Measurements from ENCODE around the gene SH3BGRL2.

Gene SH3BGRL2

DNA sequence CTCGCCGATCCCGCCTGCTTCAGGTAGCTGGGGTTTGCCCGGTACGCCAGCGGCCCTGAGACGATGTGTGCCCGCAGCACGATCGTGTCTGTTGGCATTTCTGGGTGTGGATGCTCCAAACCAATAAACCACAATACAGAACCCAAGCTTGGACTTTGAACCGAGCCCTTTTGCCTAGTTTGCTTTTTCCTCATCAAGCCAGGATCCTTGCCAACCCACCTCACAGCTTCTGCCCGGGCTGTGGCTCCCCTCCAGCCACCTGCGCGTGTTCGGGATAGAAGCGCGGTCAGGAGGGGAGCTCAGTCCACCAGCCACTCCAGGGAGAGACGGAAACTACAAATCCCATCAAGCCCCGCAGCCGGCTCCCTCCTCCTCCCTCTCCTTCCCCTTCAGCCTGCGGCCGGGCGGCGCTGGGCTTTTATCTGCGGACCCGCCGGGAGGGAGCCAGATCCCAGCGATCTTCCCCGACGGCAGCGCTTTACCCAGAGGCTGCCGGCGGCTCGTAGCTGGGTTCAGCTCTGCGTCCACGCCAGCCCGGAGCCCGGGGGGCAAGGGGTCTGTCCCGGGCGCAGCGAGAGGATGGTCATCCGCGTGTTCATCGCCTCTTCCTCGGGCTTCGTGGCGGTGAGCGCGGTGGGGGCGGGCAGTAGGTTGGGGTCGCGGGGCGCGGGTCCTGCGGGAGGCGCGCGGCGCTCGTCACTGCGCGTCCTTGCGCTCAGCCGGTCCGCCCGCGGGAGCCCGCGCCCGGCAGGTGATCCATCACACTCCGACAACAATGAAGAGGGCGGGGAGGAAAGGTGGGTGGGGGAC is at the start of gene SH3BGRL2:
Gene SH3BGRL2 (plus strand): TSS at position 447 of the 810 bp plus-strand sequence. CDS start 133 bp downstream, at position 580.
- peak; percentile 25 for DNase-seq (ENCODE audit: low read depth)

DNA sequence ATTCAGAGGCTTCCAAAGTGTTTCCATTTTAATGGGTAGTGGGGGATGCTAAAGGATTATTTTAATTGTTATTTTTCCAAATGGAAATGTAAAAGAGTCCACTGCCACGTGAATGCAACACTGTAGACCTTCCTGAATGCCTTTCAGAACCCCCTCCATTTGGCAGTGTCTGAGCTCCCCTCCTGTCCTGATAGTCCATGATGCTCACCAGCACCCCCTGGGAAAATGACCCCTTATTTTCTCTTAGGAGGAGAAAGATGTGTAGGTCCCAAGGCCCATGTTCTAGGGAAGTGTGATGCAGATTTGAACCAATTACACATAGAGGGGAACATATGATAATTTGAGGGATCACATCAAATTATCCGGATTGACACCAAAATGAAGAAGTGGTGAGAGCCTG is 46.8 kb upstream of the SH3BGRL2 start:
- no peak for DNase-seq (ENCODE audit: low read depth)

DNA sequence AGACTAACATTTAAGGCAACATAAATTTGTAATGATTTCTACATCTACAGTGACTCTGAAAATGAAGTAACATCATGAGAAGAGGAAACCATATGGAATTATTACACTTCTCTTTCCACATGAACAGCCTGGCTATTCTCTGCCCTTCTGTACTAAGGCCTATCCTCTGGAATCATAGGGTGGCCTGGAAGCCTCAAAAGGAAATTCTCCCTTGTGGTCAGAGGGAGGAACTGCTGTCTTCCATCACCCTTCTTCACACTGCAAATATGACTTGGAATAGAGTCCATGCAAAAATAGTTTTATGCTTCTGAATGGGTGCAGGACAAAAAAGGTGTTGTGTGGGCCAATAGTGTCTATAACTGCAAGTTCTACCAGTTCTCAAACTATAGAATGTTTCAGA is 44.6 kb upstream of the SH3BGRL2 start:
- DNase-seq (ENCODE audit: low read depth): peak; percentile 6

DNA sequence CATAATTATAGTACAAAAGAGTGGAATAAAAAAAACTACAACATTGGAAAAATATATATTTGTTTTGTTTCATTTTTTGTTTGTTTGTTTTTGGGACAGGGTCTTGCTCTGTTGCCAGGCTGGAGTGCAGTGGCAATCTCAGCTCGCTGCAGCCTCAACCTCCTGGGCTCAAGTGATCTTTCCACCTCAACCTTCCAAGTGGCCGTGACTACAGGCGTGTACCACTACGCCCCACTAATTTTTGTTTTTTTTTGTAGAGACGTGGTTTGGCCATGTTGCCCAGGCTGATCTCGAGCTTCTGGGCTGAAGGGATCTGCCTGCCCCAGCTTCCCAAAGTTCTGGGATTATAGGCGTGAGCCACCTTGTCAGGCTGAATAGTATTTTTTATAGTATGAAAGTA is 41.4 kb upstream of the SH3BGRL2 start:
- no peak for DNase-seq (ENCODE audit: low read depth)

DNA sequence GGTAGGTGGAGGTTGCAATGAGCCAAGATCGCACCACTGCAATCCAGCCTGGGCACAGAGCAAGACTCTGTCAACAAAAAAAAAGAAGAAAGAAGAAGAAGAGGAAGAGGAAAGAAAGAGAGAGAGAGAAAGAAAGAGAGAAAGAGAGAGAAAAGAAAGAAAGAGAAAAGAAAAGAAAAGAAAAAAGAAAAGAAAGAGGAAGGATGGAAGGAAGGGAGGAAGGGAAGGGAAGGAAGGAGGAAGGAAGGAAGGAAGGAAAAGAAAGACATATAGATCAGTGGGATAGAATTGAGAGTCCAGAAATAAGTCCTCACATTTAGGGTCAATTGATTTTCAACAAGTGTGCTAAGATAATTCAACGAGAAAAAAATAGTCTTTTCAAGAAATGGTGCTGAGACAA is 34.0 kb upstream of the SH3BGRL2 start:
- DNase-seq (ENCODE audit: low read depth): no peak

DNA sequence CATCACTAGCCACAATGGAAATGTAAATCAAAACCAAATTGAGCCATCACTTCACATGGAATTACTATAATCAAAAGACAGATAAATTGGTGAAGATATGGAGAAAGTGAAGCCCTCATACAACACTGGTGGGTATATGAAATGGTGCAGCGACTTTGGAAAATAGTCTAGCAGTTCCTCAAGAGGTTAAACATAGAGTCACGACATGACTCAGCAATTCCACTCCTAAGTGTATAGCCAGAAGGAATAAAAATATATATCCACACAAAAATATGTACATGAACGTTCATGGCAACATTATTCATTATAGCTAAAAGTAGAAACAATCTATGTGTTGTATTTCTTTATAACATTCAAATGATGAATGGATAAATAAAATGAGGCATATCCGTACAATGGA is 33.1 kb upstream of the SH3BGRL2 start:
- DNase-seq (ENCODE audit: low read depth): no peak

DNA sequence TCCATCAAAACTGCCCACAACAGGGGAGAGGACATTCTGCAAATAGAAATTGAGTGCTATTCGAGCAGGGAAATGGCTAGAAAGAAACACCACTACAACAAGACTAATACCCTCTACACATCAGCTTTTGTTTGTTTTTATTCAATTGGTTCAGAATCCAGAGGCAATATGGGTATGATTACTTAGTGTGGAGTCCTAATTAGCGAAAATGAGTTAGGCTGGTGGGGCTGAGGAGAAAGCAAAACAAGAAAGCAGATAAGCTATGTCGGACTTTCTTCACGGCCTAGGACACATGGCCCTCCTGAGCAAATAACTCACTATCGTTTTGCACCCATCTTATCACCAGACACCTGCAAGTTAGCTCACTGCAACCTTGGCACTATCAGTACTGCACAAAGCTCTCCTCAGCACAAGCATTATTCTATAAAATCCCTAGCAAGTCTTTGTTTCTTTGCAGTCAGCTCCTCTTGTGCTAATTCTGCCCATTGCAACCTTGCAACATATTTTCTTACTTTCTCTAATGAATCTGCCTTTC is 31.3 kb upstream of the SH3BGRL2 start:
- DNase-seq (ENCODE audit: low read depth): no peak

DNA sequence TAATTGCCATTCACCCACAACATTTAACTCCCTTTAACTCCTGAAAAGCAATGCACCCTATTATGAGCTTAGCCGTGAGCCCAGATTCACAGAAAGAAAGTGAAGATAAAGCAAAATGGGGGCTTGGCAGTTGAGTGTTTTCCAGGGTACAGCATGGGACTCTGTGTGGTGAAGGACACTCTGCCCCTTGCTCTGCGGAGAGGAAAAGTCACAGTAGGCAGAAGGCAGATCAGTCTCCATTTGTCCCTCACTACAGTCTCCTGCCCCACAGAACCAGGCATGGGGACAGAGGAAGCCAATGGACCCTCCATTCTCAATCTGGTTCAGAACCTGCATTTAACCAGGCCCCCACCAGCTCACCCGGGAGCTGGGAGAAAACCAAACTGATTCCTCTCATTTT is 30.8 kb upstream of the SH3BGRL2 start:
- no peak for DNase-seq (ENCODE audit: low read depth)

DNA sequence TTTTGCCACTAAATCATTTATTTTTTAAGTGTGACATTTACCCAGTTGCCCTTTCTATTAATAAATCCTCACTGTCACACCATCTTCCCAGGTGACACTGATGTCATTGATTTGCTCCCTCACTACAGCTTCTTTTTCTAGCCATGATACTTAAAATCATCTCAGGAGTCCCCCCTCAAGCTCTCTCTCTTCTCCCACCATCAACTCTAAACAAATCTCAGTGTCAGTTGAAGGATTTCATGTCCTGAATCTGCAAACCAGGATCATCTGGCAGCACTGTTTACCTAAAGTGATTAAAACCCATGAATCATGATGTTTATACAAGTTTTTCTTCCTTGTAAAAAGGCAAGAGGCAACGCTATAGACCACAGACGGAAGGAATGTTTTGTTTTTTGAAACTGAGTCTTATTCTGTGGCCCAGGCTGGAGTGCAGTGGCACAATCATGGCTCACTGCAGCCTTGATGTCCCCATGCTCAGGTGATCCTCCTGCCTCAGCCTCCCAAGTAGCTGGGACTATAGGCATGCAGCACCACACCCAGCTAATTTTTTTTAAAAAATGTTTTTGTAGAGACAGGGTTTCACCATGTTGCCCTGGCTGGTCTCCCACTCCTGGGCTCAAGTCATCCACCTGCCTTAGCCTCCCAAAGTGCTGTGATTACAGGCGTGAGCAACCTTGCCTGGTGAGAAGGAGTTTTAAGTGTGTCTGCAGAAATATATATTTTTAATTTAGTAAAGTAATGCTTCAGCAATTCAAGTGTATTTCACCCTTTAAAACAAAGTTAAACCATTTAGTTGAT is 30.1 kb upstream of the SH3BGRL2 start:
- DNase-seq (ENCODE audit: low read depth): peak; percentile 25

DNA sequence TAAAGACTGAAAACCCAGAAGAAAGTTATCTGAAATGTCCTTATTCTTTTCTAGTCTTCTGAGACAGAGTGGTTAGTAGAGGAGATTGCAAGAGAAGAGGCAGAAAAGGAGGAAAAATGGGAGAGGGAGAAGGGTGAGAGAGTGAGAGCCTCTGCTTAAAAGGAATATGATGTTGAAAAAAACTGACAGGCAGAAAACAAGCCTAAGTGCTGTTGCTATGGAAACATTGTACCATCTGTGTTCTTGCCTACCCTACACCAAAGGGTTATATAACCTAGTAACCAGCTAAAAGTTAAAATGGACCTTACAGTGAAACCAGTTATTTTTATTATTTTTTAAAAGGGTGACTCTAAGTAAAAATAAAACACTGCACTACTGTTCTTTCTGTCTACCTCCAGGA is 28.3 kb upstream of the SH3BGRL2 start:
- DNase-seq (ENCODE audit: low read depth): no peak

DNA sequence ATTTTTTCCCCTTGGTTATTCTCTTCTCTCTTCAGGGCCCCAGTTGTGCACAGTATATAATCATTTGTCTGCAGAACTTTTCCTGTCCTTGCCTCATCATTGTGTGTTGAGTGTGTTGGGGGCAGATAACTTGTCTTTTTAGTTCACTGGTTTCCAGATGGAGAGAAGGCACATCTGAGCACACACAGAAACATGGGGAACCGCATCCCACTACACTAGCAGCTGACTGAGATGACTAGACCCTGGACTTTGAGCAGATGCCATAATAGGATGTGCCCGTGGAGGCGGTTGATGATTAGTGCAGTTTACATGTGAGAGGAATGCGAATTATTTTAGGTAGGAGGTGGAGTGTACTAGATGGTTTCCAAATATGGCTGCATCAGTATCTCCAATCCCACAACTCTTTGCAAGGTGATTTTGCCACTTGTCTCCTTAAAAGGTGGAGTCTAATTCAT is 26.5 kb upstream of the SH3BGRL2 start:
- DNase-seq (ENCODE audit: low read depth): no peak

DNA sequence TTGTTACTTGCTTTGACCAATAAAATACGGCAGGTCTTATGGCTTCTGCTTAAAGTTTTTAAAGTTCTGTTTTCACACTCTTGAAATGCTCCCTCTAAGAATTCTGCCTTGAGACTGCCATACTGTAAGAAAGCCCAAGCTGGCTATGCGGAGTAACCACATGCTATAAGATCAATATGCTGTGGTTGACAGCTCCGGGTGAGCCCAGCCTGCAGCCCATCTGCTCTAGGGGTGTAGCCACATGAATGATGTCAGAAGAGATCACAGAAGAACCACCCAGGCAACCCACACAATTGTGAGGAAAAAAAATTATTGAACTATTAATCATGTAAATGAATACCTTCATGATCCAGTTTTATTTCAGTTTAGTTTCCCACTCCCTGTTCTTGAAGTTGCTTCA is 26.1 kb upstream of the SH3BGRL2 start:
- DNase-seq (ENCODE audit: low read depth): no peak

DNA sequence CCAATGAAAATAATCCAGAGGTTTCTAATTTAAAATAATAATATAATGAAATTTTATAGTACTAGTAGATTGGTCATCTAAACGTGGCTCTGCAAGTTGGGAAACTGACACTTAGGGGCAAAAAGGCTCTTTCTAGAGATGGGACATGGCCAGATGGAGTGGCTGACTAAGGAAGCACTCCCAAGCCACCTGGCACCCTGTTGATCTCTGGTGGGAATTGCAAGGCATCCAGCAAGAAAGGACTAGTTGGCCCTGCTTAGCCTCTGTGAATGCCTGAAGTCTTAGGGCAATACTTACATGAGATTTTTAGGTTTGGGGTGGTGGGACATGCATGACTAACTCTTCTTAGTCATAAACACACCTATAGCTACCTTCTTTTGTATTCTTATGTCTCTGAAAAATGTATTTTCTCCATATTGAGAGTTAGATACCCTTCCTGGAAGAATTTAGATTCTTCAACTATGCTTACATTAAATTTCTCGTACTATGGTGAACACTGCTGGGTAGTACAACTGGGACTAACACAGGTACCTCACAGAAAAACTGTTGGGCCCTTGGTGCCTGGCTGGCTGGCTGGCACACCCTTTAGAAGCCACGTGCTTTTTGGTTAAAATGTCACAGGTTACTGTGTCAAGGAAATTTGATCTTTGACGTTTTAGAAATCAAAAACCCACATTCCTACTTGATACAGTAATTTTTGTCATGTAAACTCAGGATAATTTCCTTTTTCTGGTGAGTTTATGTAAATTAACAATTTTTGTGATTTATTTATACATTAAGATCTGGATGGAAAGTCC is 25.0 kb upstream of the SH3BGRL2 start:
- no peak for DNase-seq (ENCODE audit: low read depth)

DNA sequence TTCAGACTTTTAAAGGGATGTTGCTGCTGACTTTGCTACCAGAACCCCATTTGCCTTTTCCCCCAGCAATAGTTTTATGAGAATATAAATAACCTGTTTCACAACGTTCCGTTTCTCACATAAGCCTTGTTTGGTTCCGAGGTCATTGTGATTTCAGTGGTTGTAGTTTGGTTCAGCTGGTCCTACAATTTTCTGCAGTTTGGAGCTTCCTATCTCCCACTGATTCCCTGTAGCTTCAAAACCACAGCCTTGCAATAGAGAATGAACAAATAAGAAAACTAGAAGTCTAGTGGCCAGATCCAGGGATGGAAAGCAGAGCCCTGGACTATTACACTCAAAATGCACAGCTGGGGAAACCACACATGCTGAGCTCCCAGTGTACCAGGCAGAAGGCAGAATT is 24.1 kb upstream of the SH3BGRL2 start:
- DNase-seq (ENCODE audit: low read depth): no peak

DNA sequence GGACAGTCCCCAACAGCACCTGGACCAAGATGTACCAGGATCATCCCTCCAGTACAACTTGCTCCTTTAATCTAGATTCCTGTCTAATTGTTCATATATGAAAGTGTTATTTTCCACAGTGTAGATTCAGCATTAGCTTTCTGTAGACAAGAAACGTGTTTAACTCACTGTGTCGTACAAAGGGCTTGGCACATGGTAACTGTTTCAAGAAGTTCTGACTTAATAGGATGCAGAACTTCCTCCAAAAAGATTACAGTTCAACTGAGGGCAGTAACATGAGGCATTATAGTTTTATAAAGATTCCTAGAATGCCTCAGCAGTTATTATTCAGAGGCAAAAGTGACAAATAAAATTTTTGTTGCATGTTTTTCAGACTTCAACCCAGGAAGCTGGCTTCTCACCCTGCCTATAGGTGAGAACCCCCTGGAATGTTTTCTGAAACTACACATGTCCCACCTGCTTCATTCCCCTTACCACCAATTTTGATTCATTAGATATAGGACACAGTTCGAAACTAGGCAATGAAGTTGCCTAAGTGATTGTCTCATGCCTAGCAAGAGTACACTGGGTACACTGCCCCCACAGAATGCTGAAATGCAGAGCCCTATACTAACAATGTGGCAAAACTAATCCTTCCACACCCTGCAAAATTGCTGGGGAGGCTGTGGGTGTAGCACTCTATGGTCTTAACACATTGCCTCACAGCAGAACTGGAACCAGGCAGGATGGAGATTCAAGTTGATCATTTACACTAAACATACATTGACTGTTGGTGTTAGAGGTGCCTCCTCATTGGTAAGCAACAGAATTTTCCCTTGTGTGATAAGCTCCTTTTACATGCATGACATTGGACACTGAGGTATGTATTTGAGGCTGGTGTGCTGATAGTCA is 22.6 kb upstream of the SH3BGRL2 start:
- DNase-seq (ENCODE audit: low read depth): no peak

DNA sequence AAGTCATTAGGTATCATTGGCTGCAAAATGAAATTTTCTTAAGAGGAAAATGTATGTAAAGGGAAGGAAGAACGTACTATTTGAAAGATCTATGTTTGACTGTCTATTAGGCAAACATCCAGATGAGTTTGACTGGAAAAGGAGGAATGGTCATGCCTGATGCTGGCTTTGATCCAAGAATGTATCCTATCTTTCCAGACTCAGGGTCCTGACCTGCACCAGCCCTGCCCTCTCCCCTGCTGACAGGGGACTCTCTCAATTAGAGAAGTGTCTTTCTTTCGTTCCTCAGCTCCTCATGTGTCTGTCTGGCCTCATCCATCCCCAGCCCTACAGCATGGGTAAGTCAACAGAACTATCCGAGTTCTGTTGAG is 21.9 kb upstream of the SH3BGRL2 start:
- DNase-seq (ENCODE audit: low read depth): no peak

DNA sequence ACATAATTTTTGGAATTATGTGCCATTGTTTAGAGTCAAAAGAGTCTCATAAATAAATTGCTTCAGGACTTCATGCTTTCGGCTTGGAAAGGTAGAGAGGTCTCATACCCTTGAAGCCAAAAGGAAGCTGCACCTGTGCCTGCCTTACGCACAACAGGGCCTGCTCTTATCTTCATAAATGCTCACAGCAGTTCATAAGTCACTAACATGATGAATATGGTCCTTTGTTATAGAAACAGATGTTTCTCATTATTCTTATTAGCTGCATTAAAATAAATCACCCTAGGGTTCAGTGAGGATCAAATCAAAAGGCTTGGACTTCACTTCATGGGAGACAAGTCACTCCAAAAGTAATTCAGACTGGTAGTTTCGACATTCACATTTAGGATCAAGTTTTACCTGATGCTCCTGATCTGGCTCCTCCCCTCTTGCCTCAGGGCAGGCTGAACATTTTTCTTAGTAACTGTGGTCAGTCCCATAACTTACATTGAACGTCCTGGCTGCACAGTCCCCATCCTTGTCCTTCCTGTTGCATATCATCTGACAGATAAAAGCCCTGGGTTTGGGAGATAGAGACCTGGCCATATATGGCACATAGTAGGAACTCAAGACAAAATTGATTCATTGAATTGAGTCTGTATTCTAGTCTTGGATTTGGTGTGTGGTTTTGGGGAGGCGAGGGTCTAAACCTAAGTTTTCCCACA is 20.7 kb upstream of the SH3BGRL2 start:
- no peak for DNase-seq (ENCODE audit: low read depth)

DNA sequence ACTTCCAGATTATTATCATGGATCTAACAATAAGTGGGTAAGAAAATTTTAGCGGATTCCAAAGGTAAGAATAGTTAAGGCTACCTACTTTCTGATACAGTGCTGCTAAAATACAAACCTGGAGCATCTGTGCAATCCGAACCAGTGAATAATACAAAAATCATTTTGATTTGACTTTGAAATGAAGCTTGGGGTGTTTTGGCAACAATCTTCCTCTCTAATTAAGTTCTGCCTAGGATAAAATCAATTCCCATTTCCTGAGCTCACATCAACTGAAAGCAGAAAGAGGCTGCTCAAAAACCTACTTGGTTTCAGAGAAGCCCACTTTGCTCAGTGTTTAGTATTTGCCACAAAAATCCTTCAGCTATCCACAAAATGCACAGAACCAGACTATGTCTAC is 18.7 kb upstream of the SH3BGRL2 start:
- no peak for DNase-seq (ENCODE audit: low read depth)

DNA sequence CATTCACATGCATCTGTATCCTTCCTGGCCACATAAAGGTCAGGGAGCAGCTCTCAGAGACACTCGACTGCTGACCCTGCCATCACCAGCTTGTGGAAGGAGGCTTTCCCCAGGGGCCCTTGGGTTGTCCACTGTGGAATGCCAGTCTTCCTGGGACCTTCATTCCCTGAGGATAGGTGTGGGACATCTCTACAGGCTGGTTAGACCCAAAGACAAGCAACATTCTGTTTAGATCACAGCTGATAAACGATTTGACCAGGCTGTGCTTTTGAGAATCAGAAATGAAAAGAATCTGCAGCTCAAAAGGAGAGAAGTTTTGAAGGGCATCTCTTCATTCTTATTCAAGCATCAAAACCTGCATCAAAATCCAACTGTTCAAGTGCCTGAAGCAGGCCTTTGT is 18.2 kb upstream of the SH3BGRL2 start:
- no peak for DNase-seq (ENCODE audit: low read depth)

DNA sequence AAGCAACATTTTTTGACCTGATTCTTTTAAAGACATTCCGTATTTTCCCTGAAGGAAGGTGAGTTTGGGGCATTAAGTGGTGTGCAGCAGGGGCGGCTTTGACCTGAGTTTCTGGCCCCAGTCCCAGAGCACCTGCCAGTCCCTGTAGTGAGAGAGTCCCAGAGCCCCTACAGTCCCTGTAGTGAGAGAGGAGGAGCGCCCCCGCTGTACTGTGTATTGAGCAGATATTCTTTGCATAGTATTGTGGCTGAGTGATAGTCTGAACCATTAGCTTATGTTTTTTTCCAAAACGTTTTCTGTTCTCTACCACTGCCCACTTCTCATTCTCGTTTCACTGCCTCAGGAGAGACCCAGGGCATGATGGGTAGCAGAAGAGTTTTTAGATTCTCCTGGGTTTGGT is 17.2 kb upstream of the SH3BGRL2 start:
- no peak for DNase-seq (ENCODE audit: low read depth)

Measured in stromal cell of bone marrow (primary cell).